ENCODE data around the gene NTNG2.

DNA sequence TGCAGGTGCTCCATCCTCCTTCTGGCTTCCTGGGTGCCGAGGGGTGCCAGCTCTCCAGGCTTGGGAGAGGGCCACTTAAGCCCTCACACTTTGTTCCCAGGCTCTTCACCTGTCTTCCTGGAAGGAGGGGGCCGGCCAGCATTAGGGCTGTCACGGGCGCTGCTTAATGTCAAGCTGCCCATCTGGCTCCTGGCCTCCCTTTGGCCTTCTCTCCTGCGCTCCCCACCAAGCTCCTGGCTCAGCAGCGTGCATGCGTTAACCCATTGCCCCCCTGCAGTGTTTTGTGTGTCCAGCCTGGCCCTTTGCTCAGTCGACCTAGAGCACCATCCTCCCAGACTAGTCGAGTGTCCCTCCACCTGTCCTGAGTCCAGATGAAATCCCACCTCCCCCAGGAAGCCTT, 21.3 kb downstream of the NTNG2 start:
- TF ChIP-seq CTCF (IDR thresholded peaks at IDR 0.05; ENCODE audit: poor library complexity, severe bottlenecking): no peak
- no peak for TF ChIP-seq POLR2AphosphoS5 (IDR thresholded peaks at IDR 0.05)
- TF ChIP-seq SMC3 (conservative IDR thresholded peaks at IDR 0.05; ENCODE audit: poor library complexity): no peak

Measured in neural cell (in vitro differentiated cells).